Endothelial cell of umbilical vein (primary cell): ENCODE measurements around the gene GTF3C5. TPM values are rescaled to one million over a fixed set of nuclear protein-coding genes. Genes with fewer than 3 reads are reported as not detected.
A peak's percentile ranks its signal among the peaks of the same experiment; 100 is the strongest.

Experiments
- BruUV-seq: library from RNA; stranded (reverse); fragments of 400-500 nt; replicated peaks from 2 replicates; lab custom pipeline; 2021; lab: Mats Ljungman, UMichigan
- CTCF ChIA-PET: fragments of 300-600, 350-600 bp; sonication (Branson Sonifier 250); formaldehyde crosslinking; loops from one replicate; lab custom pipeline; 2021; ENCODE audit warnings: antibody characterized with exemption, inconsistent platforms; lab: Charles Lee
- POLR2A ChIA-PET: fragments of 300-600, 350-600 bp; sonication (Branson Sonifier 250); formaldehyde crosslinking; loops from one replicate; lab custom pipeline; 2021; ENCODE audit warnings: antibody characterized with exemption, inconsistent platforms; lab: Charles Lee
- DNase-seq: peaks from one replicate; pipeline ENCODE4 v3.0.0-alpha.2; 2011; ENCODE audit warnings: low read depth, low spot score
- FAIRE-seq: peaks from 2 replicates; lab custom pipeline; 2011; peaks lifted over from hg19 to GRCh38; lab: Jason Lieb, UNC
- H2AFZ ChIP-seq: 2 replicates; pipeline ENCODE4 v1.6.0; 2012; ENCODE audit warnings: low read depth, low read length, control low read depth, inconsistent platforms
- H3K27ac ChIP-seq: 2 replicates; pipeline ENCODE4 v1.5.1; 2011; ENCODE audit warnings: low read depth, mild to moderate bottlenecking, control low read depth, low read length, moderate library complexity; ENCODE audit not compliant: insufficient read depth
- H3K27me3 ChIP-seq, 2 experiments: 2 replicates each; pipeline versions ENCODE4 v1.6.0 to v1.6.1; 2011; ENCODE audit warnings: low read length in 2 of 2, mixed read lengths in 1 of 2; ENCODE audit not compliant: control insufficient read depth in 2 of 2, insufficient read depth in 2 of 2
- H3K36me3 ChIP-seq, 2 experiments: 2 replicates in 1 of 2; 3 replicates in 1 of 2; pipeline ENCODE4 v1.5.1; 2011; ENCODE audit warnings: low read length in 2 of 2, mild to moderate bottlenecking in 1 of 2, moderate library complexity in 1 of 2; ENCODE audit not compliant: control insufficient read depth in 2 of 2, insufficient read depth in 2 of 2; ENCODE audit errors: extremely low read depth in 1 of 2
- H3K4me1 ChIP-seq: 3 replicates; pipeline ENCODE4 v1.5.1; 2011; ENCODE audit warnings: mild to moderate bottlenecking, low read length; ENCODE audit not compliant: control insufficient read depth, insufficient read depth; ENCODE audit errors: extremely low read depth
- H3K4me2 ChIP-seq: 2 replicates; pipeline ENCODE4 v1.6.1; 2011; ENCODE audit warnings: low read length, control low read depth, mixed read lengths; ENCODE audit not compliant: insufficient read depth
- H3K4me3 ChIP-seq, 3 experiments: fragments of 200-600 bp in 1 of 3; sonication (generic), shearing (Covaris generic) in 1 of 3; replicated peaks in 1 of 3; 2 replicates each; pipeline ENCODE4 v1.5.1; 2011 to 2016; ENCODE audit warnings: control low read depth in 3 of 3, low read length in 3 of 3, mild to moderate bottlenecking in 2 of 3, inconsistent platforms in 1 of 3, low read depth in 1 of 3, moderate library complexity in 1 of 3; ENCODE audit not compliant: insufficient read depth in 1 of 3
- H3K79me2 ChIP-seq: 2 replicates; pipeline ENCODE4 v1.6.0; 2012; ENCODE audit warnings: low read length, inconsistent platforms; ENCODE audit not compliant: control insufficient read depth, insufficient read depth
- H3K9ac ChIP-seq: replicated peaks from 2 replicates; pipeline ENCODE3; 2011; ENCODE audit warnings: low read length, control low read depth; ENCODE audit not compliant: insufficient read depth; ENCODE audit errors: extremely low read depth
- H3K9me1 ChIP-seq: replicated peaks from 3 replicates; pipeline ENCODE4 v1.6.0; 2011; ENCODE audit warnings: mild to moderate bottlenecking, low read length; ENCODE audit not compliant: control insufficient read depth, insufficient read depth; ENCODE audit errors: extremely low read depth
- H3K9me3 ChIP-seq: replicated peaks from 2 replicates; pipeline ENCODE4 v1.5.1; 2012; ENCODE audit warnings: low read length, inconsistent platforms; ENCODE audit not compliant: control insufficient read depth, insufficient read depth
- H4K20me1 ChIP-seq: replicated peaks from 2 replicates; pipeline ENCODE3; 2011; ENCODE audit warnings: mild to moderate bottlenecking, low read length; ENCODE audit not compliant: control insufficient read depth, insufficient read depth; ENCODE audit errors: extremely low read depth
- EZH2 ChIP-seq: IDR thresholded peaks from 2 replicates; pipeline ENCODE4 v1.6.1; 2012; ENCODE audit warnings: borderline replicate concordance, low read depth, mild to moderate bottlenecking, moderate library complexity, low read length, inconsistent platforms; ENCODE audit not compliant: severe bottlenecking
- FOS ChIP-seq: IDR thresholded peaks from 2 replicates; pipeline ENCODE4 v1.6.1; 2011; ENCODE audit warnings: mild to moderate bottlenecking, low read length, moderate library complexity, borderline replicate concordance; ENCODE audit not compliant: insufficient read depth
- GATA2 ChIP-seq: IDR thresholded peaks from 2 replicates; pipeline ENCODE4 v1.7.0; 2011; ENCODE audit warnings: low read depth, mild to moderate bottlenecking, moderate library complexity, mixed read lengths, low read length; ENCODE audit not compliant: insufficient read length, insufficient read depth
- JUN ChIP-seq: IDR thresholded peaks from 2 replicates; pipeline ENCODE4 v1.6.1; 2011; ENCODE audit warnings: borderline replicate concordance, low read depth; ENCODE audit not compliant: insufficient read length, insufficient read depth
- MYC ChIP-seq: IDR thresholded peaks from one replicate; pipeline ENCODE4 v1.6.1; 2011; ENCODE audit warnings: mild to moderate bottlenecking, low read depth, low read length
- POLR2A ChIP-seq: IDR thresholded peaks from 2 replicates; pipeline ENCODE4 v1.6.1; 2012; ENCODE audit warnings: low read depth, mild to moderate bottlenecking, control low read depth, low read length
- POLR2AphosphoS5 ChIP-seq: IDR thresholded peaks from 2 replicates; pipeline ENCODE4 v1.6.1; 2012; ENCODE audit warnings: low read depth, mild to moderate bottlenecking, control low read depth, low read length, moderate library complexity; ENCODE audit not compliant: insufficient read depth
- dilution Hi-C: fragments of 300-500 bp; cut with MboI; formaldehyde crosslinking; loops from one replicate; pipeline ENCODE4 v1.15.0; 2019; ENCODE audit warnings: low sequenced_read_pairs; ENCODE audit not compliant: extremely low pct_ligation_motif_present
- intact Hi-C: fragments of 100-400 bp; cut with micrococcal nuclease; formaldehyde crosslinking; loops from one replicate; pipeline ENCODE4 v1.10.0; 2022
- polyA plus RNA-seq, 4 experiments: library from polyadenylated mRNA; depleted of rRNA in 3 of 4; stranded (reverse) in 3 of 4; unstranded in 1 of 4; fragments of >200 nt; gene quantifications; 2 replicates each; pipeline versions ENCODE4 v1.2.1 to v1.2.3, GENCODE V29; 2011 to 2012; ENCODE audit warnings: missing spikeins in 1 of 4
- total RNA-seq: library from RNA; stranded (reverse); gene quantifications from 2 replicates; pipeline ENCODE4 v1.2.3, GENCODE V29; 2021
- TF ChIP-seq, protein P1 (sequence below), 2 donors: IDR thresholded peaks; 1 replicate in 1 of 2; 2 replicates in 1 of 2; pipeline ENCODE4 v1.5.1; 2011; ENCODE audit warnings: low read length in 2 of 2, mild to moderate bottlenecking in 2 of 2, moderate library complexity in 2 of 2, control low read depth in 1 of 2, inconsistent platforms in 1 of 2, low read depth in 1 of 2; ENCODE audit not compliant: insufficient read depth in 1 of 2; ENCODE audit errors: extremely low read depth in 1 of 2
- TF ChIP-seq, protein P2 (sequence below): IDR thresholded peaks from 2 replicates; pipeline ENCODE4 v1.6.1; 2011; ENCODE audit not compliant: insufficient read depth, insufficient read length

The GTF3C5 gene
- total and polyA plus RNA-seq, 2 donors (not counting 3 experiments of a cell fraction or from before 2014, with no cell fraction given), result 65.6 to 73.8 TPM

DNA sequence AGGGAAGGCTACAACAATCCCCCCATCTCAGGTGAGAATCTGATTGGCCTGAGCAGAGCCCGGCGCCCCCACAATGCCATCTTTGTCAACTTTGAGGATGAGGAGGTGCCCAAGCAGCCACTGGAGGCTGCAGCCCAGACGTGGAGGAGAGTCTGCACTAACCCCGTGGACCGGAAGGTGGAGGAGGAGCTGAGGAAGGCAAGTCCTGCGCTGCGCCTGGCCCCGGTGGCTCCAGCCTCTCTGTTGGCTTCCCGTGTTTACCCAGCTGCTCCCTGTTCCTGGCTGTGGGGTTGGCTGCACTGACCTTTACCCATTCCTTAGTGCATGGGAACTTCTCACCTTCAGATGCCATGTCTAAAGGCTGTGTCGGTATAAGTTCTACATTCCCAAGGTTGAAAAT lies 20.0 kb downstream of the GTF3C5 start:
- no peak for TF ChIP-seq JUN
- TF ChIP-seq POLR2AphosphoS5, result no peak
- TF ChIP-seq, protein P1, sequence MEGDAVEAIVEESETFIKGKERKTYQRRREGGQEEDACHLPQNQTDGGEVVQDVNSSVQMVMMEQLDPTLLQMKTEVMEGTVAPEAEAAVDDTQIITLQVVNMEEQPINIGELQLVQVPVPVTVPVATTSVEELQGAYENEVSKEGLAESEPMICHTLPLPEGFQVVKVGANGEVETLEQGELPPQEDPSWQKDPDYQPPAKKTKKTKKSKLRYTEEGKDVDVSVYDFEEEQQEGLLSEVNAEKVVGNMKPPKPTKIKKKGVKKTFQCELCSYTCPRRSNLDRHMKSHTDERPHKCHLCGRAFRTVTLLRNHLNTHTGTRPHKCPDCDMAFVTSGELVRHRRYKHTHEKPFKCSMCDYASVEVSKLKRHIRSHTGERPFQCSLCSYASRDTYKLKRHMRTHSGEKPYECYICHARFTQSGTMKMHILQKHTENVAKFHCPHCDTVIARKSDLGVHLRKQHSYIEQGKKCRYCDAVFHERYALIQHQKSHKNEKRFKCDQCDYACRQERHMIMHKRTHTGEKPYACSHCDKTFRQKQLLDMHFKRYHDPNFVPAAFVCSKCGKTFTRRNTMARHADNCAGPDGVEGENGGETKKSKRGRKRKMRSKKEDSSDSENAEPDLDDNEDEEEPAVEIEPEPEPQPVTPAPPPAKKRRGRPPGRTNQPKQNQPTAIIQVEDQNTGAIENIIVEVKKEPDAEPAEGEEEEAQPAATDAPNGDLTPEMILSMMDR (IDR thresholded peaks at IDR 0.05; ENCODE audit: extremely low read depth in 1 of 2, insufficient read depth in 1 of 2, low read depth in 1 of 2, low read length in 2 of 2), result no peak
- TF ChIP-seq MYC, result no peak
- no peak for TF ChIP-seq FOS
- TF ChIP-seq GATA2, result no peak
- no peak for TF ChIP-seq EZH2
- TF ChIP-seq, protein P2, sequence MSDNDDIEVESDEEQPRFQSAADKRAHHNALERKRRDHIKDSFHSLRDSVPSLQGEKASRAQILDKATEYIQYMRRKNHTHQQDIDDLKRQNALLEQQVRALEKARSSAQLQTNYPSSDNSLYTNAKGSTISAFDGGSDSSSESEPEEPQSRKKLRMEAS, result no peak
- no peak for TF ChIP-seq POLR2A
- Histone ChIP-seq H4K20me1 (no peaks in the 10 kb centered on the region), H3K9ac (no peak overlapping the region), H3K4me2 (no peak overlapping the region), H3K4me3 (no peak overlapping the region), H3K79me2 (no peaks in the 10 kb centered on the region), H3K4me1 (no peaks in the 10 kb centered on the region), H3K27ac (no peak overlapping the region), H3K9me3 (no peaks in the 10 kb centered on the region), H2AFZ (no peak overlapping the region), H3K36me3 (peaks cover 0 to 47% of the 10 kb centered on the region in 2 experiments), H3K9me1 (no peaks in the 10 kb centered on the region), H3K27me3 (no peaks in the 10 kb centered on the region)
- FAIRE-seq (no peak), DNase-seq (peak; percentile 42)
- no TSS peak for BruUV-seq
- POLR2A ChIA-PET, result no interaction called here
- CTCF ChIA-PET, result interaction anchor here (0.6 to 3.4 kb wide), 2 partner anchors 93 to 98 kb away, joined by 3 to 17 read pairs; no protein-coding TSS in a partner anchor
- intact Hi-C loops, result no loop called here
- dilution Hi-C loops, result no loop called here
